HG03159 (cell line): ENCODE measurements around the gene STPG3.
"Not testable (repeated sequence)": the region's sequence is repeated elsewhere in the genome, so short reads cannot be mapped to it uniquely, and the experiment has no call there.

Experiments used
- ATAC-seq: cut with Tn5 transposase; IDR thresholded peaks from one replicate; pipeline ENCODE4 v1.9.1; 2021; ENCODE audit warnings: mild to moderate bottlenecking, moderate library complexity; ENCODE audit not compliant: unreplicated experiment

The STPG3 gene

GRCh38 chr9:137232510-137232909 is 18.6 kb upstream of the STPG3 start:
- no peak for ATAC-seq

- no peak for ATAC-seq
Observed at GRCh38 chr9:137233143-137233980, 17.7 kb upstream of the STPG3 start.

GRCh38 chr9:137234055-137234697 is 16.9 kb upstream of the STPG3 start:
- no peak for ATAC-seq

- no peak for ATAC-seq
Observed at GRCh38 chr9:137234758-137235423, 16.2 kb upstream of the STPG3 start.

DNA sequence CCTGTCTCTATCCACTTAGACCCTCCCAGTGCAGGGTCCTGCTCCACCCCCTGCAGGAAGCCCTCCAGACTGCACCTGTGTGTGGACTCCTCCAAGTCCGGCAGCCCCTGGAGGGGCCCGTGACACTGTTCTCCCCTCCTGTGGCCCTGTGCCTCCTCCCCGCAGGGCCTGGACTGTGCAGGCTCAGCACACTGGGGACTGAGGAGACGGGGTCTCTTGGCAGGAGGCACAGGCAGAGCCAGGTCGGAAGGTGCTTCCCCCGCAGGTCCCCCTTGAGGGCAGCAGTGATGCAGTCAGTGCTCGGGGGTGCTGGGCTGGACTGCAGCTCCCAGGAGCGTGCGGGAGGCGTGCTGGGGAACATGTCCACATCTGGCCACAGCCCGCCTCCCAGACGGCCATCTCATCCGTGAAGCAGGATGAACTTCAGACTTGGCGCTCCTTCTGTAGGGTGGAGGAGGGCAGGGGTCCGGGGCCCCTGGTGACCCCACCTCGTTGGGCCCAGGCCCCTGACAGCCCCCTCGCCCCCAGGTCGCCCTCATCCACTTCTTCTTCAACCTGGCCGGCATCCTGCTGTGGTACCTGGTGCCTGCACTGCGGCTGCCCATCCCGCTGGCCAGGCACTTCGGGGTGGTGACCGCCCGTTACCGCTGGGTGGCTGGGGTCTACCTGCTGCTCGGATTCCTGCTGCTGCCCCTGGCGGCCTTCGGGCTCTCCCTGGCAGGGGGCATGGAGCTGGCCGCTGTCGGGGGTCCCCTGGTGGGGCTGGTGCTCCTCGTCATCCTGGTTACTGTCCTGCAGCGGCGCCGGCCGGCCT is 15.5 kb upstream of the STPG3 start:
- ATAC-seq, result no peak

DNA sequence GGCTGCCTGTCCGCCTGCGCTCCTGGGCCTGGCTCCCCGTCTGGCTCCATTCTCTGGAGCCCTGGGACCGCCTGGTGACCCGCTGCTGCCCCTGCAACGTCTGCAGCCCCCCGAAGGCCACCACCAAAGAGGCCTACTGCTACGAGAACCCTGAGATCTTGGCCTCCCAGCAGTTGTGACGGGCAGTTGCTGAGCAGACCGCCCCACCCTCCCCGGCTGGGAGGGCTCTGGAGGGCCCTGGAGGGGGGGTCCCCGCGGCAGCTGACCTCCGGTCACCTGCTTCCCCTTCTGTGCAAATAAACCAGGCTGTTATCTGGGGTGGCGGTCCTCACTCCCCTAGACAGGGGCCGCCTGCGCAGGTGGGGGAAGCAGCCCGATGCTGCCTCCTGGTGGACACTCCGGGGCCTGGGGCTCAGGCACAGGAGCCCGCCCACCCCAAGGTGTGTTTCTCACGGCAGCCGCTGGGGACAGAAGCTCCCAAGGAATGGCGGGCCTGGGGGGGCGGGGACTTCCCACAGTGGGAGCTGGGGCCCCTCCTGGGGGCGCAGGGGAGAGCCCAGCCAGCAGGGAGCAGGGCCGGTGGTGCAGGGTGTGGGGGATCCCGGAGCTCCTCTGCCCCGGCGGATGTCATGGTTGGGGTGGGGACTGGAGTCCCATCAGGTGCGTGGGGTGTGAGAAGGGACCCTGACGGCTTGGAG is 14.7 kb upstream of the STPG3 start:
- peak; percentile 18 for ATAC-seq

GRCh38 chr9:137236936-137237421 is 14.1 kb upstream of the STPG3 start:
- no peak for ATAC-seq

DNA sequence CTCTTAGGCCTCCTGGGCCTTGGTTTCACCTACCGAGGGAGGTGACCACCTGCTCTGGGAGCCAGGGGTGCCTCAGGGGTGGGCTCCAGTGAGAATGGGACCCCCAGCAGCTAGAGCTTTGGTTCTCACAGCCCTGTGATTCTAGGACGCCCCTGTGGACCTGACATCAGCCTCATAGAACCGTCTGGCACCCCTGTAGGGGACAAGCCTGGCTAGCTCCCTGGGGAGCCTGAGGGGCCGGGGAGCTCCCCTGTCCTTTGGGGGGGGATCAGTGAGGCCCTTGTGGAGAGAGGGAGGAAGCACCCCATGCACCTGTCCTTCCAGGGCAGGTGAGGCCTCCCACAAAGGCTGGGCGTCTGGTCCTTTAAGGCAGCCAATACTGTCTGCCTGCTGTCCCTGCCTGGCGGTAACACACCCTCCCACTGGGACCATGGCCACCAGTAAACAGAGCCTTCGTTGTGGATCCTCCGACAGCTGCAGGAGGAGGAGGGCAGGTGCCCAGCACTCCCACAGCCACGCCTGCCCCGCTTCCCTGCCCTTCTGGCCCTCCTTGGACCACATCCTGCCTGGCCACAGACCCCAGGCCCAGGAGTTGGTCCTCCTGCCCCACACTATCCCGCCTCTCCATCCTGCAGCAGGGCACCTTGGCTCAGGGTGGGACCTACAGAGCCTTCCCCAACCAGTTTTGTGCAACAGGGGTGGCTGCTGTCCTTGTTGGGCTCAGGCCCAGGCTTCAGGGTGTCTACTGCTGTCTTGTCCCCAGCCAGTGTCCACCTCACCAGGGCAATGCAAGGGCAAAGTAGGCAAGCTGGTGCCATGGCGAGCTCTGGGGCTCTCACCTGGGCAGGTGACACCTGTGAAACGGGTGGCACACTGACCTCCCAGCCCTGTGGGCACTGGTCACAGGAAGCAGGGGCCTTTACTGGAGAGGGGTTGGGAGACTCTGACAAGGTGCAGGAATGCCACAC is 13.0 kb upstream of the STPG3 start:
- ATAC-seq, result no peak

GRCh38 chr9:137239541-137240200 is 11.4 kb upstream of the STPG3 start:
- ATAC-seq, result not testable (repeated sequence)

- peak; percentile 24 for ATAC-seq
Observed at GRCh38 chr9:137240318-137240840, 10.7 kb upstream of the STPG3 start.

GRCh38 chr9:137240841-137241489 is 10.1 kb upstream of the STPG3 start, which contains the start of gene TUBB4B:
Gene TUBB4B (plus strand): TSS chr9:137241287. CDS start chr9:137241361, 74 bp downstream.
- ATAC-seq, result peak; percentile 68

- ATAC-seq, result peak; percentile 2
Observed at GRCh38 chr9:137241490-137242268, 9.4 kb upstream of the STPG3 start.

DNA sequence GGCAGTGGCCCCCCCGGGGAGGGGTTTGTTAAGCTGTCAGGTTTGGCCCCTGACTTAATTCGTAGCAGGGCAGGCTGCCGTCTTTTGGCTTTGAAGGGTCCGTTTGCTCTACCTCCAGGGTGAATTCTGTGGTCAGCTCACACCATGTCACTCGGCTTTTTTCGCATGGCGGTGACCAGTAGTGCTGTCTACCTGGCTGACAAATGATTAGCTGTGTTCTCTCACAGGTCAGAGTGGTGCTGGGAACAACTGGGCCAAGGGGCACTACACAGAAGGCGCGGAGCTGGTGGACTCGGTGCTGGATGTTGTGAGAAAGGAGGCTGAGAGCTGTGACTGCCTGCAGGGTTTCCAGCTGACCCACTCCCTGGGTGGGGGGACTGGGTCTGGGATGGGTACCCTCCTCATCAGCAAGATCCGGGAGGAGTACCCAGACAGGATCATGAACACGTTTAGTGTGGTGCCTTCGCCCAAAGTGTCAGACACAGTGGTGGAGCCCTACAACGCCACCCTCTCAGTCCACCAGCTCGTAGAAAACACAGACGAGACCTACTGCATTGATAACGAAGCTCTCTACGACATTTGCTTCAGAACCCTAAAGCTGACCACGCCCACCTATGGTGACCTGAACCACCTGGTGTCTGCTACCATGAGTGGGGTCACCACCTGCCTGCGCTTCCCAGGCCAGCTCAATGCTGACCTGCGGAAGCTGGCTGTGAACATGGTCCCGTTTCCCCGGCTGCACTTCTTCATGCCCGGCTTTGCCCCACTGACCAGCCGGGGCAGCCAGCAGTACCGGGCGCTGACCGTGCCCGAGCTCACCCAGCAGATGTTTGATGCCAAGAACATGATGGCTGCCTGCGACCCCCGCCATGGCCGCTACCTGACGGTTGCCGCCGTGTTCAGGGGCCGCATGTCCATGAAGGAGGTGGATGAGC is 8.6 kb upstream of the STPG3 start:
- ATAC-seq, result no peak

- not testable (repeated sequence) for ATAC-seq
Observed at GRCh38 chr9:137243266-137243625, 7.8 kb upstream of the STPG3 start.

- no peak for ATAC-seq
Observed at GRCh38 chr9:137243626-137244485, 7.2 kb upstream of the STPG3 start.
